MM.1S (cell line): Measurements from ENCODE around the gene CYGB.

Source experiments
- DNase-seq: peaks from one replicate; pipeline ENCODE4 v3.0.0-alpha.2; 2015
- H2AFZ ChIP-seq: fragments of 300-600 bp; sonication (generic); 2 replicates; pipeline ENCODE4 v1.6.0; 2016; ENCODE audit warnings: antibody characterized with exemption, low read length
- H3F3A ChIP-seq: fragments of 300-600 bp; sonication (generic); 2 replicates; pipeline ENCODE4 v1.6.1; 2016; ENCODE audit warnings: mild to moderate bottlenecking, antibody characterized with exemption, low read length, moderate library complexity, mixed read lengths; ENCODE audit not compliant: insufficient read depth
- H3K27ac ChIP-seq: fragments of 300-600 bp; sonication (generic); 2 replicates; pipeline ENCODE4 v1.5.1; 2016; ENCODE audit warnings: mild to moderate bottlenecking, low read length
- H3K27me3 ChIP-seq: fragments of 300-600 bp; sonication (generic); replicated peaks from 2 replicates; pipeline ENCODE4 v1.6.0; 2016; ENCODE audit warnings: low read length; ENCODE audit not compliant: insufficient read depth
- H3K36me3 ChIP-seq: fragments of 300-600 bp; sonication (generic); replicated peaks from 2 replicates; pipeline ENCODE4 v1.6.1; 2016; ENCODE audit warnings: mild to moderate bottlenecking, low read length, mixed read lengths; ENCODE audit not compliant: insufficient read depth
- H3K4me1 ChIP-seq: fragments of 300-600 bp; sonication (generic); 2 replicates; pipeline ENCODE4 v1.6.1; 2016; ENCODE audit warnings: low read length, mixed read lengths
- H3K4me2 ChIP-seq: fragments of 300-600 bp; sonication (generic); 2 replicates; pipeline ENCODE4 v1.6.0; 2016; ENCODE audit warnings: low read depth, low read length
- H3K4me3 ChIP-seq: fragments of 300-600 bp; sonication (generic); 2 replicates; pipeline ENCODE4 v1.5.1; 2016; ENCODE audit warnings: low read length, mixed read lengths
- H3K79me2 ChIP-seq: fragments of 300-600 bp; sonication (generic); 2 replicates; pipeline ENCODE4 v1.6.1; 2016; ENCODE audit warnings: mixed run types, low read length, mixed read lengths
- H3K9ac ChIP-seq: fragments of 300-600 bp; sonication (generic); 2 replicates; pipeline ENCODE4 v1.6.1; 2016; ENCODE audit warnings: low read length, mixed read lengths
- H3K9me2 ChIP-seq: fragments of 300-600 bp; sonication (generic); replicated peaks from 2 replicates; pipeline ENCODE4 v1.6.1; 2016; ENCODE audit warnings: mild to moderate bottlenecking, low read length, mixed read lengths; ENCODE audit not compliant: insufficient read depth
- H3K9me3 ChIP-seq: fragments of 300-600 bp; sonication (generic); replicated peaks from 2 replicates; pipeline ENCODE4 v1.6.1; 2016; ENCODE audit warnings: mild to moderate bottlenecking, low read length, mixed read lengths; ENCODE audit not compliant: insufficient read depth
- H4K20me1 ChIP-seq: fragments of 300-600 bp; sonication (generic); 2 replicates; pipeline ENCODE4 v1.6.1; 2016; ENCODE audit warnings: mild to moderate bottlenecking, low read length, moderate library complexity, mixed read lengths; ENCODE audit not compliant: insufficient read depth
- EZH2 ChIP-seq: fragments of 300-600 bp; sonication (generic); optimal IDR thresholded peaks from 2 replicates; pipeline ENCODE3; 2017; ENCODE audit warnings: low read depth, mild to moderate bottlenecking, antibody characterized with exemption, low read length, mixed read lengths
- EZH2phosphoT487 ChIP-seq: fragments of 300-600 bp; sonication (generic); IDR thresholded peaks from 2 replicates; pipeline ENCODE4 v1.6.1; 2018; ENCODE audit warnings: antibody characterized with exemption, low read length
- TF ChIP-seq, protein P1 (sequence below): fragments of 300-600 bp; sonication (generic); IDR thresholded peaks from 2 replicates; pipeline ENCODE4 v1.5.1; 2016; ENCODE audit warnings: antibody characterized with exemption, low read length, mixed read lengths

CYGB gene

DNA sequence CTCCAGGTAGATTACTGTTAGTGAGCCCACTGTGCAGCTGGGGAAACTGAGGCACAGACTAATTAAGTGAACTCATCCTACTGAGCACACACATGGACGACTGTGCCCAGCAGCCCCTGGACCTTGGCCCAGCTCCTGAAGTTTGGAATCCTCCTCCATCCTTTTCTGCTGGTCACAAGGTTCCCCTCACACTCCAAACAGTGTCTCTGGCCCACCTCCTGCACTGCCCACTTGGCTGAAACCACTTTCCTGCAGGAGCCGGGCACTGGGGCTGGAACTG, 39.9 kb downstream of the CYGB start:
- Histone ChIP-seq H3K27ac (no peak overlapping the region), H2AFZ (no peak overlapping the region), H3K4me2 (no peak overlapping the region), H3K4me3 (no peak overlapping the region), H3K9ac (no peak overlapping the region), H3K9me3 (no peaks in the 10 kb centered on the region), H3K36me3 (no peaks in the 10 kb centered on the region), H3K79me2 (peaks cover 69% of the 10 kb centered on the region), H3F3A (peaks cover 16% of the 10 kb centered on the region), H3K27me3 (no peaks in the 10 kb centered on the region), H3K9me2 (no peaks in the 10 kb centered on the region), H3K4me1 (peaks cover 64% of the 10 kb centered on the region), H4K20me1 (no peaks in the 10 kb centered on the region)
- TF ChIP-seq, protein P1, sequence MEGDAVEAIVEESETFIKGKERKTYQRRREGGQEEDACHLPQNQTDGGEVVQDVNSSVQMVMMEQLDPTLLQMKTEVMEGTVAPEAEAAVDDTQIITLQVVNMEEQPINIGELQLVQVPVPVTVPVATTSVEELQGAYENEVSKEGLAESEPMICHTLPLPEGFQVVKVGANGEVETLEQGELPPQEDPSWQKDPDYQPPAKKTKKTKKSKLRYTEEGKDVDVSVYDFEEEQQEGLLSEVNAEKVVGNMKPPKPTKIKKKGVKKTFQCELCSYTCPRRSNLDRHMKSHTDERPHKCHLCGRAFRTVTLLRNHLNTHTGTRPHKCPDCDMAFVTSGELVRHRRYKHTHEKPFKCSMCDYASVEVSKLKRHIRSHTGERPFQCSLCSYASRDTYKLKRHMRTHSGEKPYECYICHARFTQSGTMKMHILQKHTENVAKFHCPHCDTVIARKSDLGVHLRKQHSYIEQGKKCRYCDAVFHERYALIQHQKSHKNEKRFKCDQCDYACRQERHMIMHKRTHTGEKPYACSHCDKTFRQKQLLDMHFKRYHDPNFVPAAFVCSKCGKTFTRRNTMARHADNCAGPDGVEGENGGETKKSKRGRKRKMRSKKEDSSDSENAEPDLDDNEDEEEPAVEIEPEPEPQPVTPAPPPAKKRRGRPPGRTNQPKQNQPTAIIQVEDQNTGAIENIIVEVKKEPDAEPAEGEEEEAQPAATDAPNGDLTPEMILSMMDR: no peak
- TF ChIP-seq EZH2phosphoT487 (no peak), EZH2 (no peak)
- DNase-seq: no peak

DNA sequence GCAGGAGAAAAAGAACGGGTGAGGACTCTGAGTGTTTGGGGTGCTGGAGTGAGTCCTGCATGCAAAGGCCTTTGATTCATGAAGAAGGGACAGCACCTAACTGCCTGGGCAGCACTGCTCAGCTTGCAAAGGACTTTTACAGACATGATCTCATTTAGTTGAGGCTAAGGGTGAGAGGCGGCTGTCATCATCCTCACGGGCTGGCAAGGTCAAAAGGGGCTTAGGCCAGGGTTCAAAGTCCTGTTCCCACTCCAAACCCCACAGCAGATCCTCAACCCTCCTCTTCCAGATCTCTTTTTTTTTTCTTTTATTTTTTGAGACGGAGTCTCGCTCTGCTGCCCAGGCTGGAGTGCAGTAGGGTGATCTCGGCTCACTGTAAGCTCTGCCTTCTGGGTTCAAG, 41.0 kb downstream of the CYGB start:
- TF ChIP-seq EZH2 (no peak), EZH2phosphoT487 (no peak)
- TF ChIP-seq, protein P1: no peak
- Histone ChIP-seq H3K9ac (no peak overlapping the region), H2AFZ (no peak overlapping the region)

DNA sequence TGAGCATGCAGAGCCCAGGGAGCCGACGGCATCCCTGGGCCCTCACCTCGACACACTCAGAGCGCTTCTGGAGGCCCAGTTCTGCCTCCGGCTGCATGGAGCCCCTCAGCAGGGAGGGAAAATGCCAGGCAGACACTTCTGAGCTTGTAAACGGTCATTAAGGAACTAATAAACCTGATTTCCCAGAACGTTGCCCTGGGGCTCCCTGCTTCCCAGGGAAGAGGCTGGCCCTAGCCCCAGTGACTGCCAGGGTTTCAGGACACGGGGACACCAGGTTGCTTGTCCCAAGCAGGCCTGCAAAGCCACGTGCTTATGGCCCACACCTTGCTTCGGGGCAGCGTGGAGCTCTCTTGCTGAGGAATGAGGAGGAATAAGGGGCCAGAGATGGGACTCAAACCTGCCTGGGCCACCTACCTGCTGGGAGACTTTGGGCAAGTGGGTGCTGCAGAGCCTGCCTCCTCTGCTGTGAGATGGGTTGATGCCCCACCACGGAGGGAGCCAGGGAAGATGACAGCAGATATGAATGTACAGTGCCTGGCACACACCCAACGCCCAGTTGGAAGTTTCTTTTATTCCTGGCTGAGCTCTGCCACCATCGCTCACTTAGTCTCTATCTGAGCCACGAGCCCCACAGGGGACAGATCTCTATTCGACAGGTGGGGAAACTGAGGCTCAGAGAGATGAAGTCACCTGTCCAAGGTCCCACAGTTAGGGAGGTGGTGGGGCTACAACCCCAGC, 41.7 kb downstream of the CYGB start:
- no peak for DNase-seq
- peaks cover 65% of the 10 kb centered on the region for H3K4me1 ChIP-seq
- H3K9me2 ChIP-seq: no peaks in the 10 kb centered on the region

More for the DNA sequence above, 41.0 kb downstream of the CYGB start:
- H3K4me1 ChIP-seq: peaks cover 66% of the 10 kb centered on the region
- no peak for DNase-seq
- H3K4me3 ChIP-seq: no peak overlapping the region
- H3K36me3 ChIP-seq: no peaks in the 10 kb centered on the region
- H3K9me3 ChIP-seq: no peaks in the 10 kb centered on the region
- no peaks in the 10 kb centered on the region for H3K9me2 ChIP-seq
- H3K27me3 ChIP-seq: no peaks in the 10 kb centered on the region
- no peak overlapping the region for H3K27ac ChIP-seq
- no peaks in the 10 kb centered on the region for H4K20me1 ChIP-seq
- no peak overlapping the region for H3K4me2 ChIP-seq
- peaks cover 25% of the 10 kb centered on the region for H3F3A ChIP-seq
- H3K79me2 ChIP-seq: peaks cover 69% of the 10 kb centered on the region

More for the DNA sequence above, 41.7 kb downstream of the CYGB start:
- H3K36me3 ChIP-seq: no peaks in the 10 kb centered on the region
- H3F3A ChIP-seq: peaks cover 25% of the 10 kb centered on the region
- no peak overlapping the region for H3K27ac ChIP-seq
- H3K27me3 ChIP-seq: no peaks in the 10 kb centered on the region
- H3K4me3 ChIP-seq: no peak overlapping the region
- no peaks in the 10 kb centered on the region for H4K20me1 ChIP-seq
- no peak overlapping the region for H3K9ac ChIP-seq
- TF ChIP-seq, protein P1: no peak
- TF ChIP-seq EZH2: no peak
- TF ChIP-seq EZH2phosphoT487: no peak
- no peak overlapping the region for H3K4me2 ChIP-seq
- no peaks in the 10 kb centered on the region for H3K9me3 ChIP-seq
- H3K79me2 ChIP-seq: peaks cover 71% of the 10 kb centered on the region
- no peak overlapping the region for H2AFZ ChIP-seq
